GM18519 (cell line): ENCODE data around the gene PURA.
"Not testable (repeated sequence)": the region's sequence is repeated elsewhere in the genome, so short reads cannot be mapped to it uniquely, and the experiment has no call there.

ENCODE experiments used
- ATAC-seq: cut with Tn5 transposase; IDR thresholded peaks from one replicate; pipeline ENCODE4 v1.9.1; 2021; ENCODE audit warnings: mild to moderate bottlenecking, moderate library complexity; ENCODE audit not compliant: unreplicated experiment, low FRiP score

Gene PURA

DNA sequence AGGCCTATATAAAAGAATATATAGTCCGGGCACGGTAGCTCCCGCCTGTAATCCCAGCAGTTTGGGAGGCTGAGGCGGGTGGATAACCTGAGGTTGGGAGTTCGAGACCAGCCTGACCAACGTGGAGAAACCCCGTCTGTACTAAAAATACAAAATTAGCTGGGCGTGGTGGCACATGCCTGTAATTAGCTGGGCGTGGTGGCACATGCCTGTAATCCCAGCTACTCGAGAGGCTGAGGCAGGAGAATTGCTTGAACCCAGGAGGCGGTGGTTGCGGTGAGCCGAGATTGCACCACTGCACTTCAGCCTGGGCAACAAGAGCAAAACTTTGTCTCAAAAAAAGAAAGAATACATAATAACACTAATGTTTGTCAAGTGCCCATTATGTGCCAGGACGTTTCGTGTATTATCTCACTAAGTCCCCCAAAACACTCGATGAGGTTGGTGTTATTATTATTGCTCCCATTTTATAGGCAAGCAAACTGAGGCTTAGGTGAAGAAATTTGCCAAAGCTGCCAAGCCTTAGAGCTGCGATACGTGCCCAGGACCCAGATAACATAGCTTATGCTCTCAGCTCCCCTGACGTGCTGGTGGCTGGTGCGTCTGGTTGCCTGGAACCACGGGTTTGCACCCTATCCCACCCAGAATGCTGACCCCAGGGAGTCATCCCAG, 40.9 kb downstream of the PURA start:
- not testable (repeated sequence) for ATAC-seq

DNA sequence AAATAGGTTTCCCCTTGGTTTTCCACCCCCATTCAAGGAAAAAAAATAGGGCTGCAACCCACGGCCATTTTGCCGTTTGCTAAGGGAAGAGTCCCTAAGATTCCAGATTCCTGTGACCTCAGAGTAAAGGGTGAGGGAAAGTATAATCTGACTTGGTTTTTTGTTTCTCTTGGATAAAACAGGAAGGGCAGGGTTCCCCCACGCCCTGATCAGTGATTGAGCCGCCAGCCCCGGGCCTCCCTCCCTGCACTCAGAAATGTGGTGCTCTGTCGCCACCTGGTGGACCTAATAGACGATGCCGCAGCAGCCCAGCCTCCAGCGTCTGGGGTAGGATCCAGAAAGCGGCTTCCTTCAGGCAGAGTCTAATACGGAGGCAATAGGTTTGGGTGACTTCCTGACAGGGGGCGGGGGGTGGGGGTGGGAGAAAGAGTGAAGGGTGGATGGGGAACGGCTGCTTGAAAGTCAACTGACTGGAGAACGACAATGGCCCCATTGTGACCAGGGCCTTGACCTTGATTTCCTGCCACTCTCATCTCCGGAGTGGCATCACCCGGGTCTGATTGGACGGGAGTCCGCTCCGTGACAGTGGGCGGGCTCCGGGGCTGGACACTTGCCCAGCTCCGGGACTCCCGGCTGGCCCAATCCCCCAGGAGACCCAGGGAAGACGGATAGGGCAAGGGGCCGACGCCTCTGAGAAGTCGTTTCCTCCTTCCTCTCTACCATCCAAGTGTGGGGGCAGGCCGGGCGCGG, 43.3 kb downstream of the PURA start:
- ATAC-seq, result peak; percentile 75

DNA sequence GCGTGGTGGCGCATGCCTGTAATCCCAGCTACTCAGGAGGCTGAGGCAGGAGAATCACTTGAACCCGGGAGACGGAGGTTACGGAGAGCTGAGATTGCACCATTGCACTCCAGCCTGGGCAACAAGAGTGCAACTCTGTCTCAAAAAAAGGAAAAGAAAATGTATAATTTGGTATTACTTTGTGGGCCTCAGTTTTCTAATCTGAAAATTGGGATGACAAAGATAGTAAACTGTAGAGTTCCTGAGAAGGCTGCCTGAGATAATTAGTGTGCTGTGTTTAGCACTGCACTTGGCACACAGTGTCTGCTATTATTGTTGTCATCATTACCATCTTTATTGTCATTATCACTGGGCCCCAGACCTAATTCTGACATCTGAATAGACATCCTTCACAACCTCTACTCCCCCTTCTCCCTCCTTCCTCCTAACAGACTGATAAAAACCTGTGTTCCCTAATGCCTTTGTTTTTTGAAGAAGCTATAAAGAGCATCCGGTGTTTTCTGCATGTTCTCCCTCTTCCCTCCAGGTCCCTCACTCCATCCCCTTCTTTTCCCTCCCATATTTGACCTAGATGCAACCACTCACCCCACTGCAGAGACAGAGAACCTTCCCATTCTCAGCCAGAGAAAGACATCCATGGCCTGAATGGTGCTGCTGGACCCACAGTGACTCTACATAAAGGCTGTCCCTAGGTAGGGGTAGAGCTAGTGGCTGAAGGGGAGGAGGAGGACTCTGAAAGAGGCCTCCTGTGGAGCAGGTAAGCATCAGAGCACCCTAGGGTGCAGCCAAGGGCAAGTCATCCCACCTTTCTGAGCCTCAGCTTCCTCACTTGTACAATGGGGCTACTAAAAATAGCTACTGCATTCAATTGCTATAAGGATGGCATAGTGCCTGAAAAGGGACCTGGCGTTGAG, 45.4 kb downstream of the PURA start:
- no peak for ATAC-seq

DNA sequence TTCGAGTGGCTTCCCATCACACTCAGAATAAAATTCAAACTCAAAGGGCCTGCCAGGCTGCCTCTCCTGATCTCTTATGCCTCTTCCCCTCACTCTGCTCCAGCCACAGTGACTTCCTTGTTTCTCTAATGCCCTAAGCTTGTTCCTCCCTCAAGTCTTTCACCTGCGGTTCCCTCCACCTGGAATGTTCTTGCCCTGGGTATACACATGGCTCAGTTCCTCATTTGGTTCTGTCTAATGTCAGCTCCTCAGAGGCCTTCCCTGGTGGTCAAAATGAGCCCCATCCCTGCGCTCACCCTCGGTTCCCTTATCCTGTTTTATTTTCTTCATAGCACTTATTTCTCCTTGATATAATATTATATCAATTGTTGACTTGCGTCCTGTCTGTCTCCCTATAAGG, 48.4 kb downstream of the PURA start:
- ATAC-seq, result no peak

DNA sequence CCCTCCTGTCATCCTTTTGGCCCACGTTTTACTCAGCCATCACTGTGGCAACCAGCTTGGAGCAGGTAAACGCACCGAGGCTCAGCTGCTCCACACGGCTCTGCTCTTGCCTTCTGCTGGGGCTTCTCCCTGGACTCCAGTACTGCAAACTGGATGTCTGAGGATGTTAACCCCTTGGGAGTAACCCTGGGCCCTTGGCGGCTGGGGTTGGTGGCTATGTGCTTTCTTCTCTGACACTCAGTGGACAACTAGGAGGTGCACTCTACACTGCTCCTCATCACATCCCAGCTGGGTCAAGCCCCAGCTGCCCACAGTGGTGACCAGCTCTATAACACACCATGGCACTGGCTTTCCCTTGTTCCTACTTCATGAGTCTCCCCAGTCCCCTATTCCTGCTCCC, 48.9 kb downstream of the PURA start:
- ATAC-seq, result no peak

DNA sequence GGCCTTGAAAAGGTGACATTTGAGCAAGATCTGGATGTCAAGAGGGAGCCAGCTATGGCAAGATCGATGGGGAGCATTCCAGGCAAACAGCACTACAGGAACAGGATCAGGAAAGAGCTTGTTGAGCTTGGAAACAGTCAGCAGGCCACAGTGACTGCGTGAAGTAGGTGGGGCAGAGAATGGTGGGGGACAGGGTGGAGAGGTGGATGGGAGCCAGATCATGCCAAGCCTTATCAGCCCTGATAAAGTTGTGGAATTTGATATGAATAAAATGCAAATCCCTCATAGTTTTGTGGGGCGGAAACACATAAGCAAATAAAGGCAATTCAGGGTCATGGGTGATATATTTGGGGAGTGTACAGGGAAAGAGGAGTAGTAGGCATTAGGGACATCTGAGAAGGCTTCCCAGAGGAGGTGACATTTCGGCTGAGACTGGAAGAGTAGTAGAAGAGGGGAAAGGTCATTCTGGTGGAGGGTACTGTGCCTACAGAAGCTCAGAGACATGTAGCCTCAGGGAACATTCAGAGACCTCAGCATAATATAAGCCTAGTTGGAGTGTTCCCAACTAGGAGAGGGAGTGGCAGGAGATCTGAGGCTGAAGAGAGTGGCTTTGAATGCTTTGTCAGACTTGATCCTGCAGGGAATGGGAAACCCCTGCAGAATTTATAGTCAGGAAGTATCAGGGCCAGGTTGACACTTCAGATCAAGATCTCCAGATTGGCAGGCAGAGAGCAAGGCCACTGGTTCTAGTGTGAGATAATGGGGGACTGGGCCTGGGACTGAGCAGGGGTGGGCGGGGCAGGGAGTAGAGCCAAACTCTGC, 51.4 kb downstream of the PURA start:
- no peak for ATAC-seq

DNA sequence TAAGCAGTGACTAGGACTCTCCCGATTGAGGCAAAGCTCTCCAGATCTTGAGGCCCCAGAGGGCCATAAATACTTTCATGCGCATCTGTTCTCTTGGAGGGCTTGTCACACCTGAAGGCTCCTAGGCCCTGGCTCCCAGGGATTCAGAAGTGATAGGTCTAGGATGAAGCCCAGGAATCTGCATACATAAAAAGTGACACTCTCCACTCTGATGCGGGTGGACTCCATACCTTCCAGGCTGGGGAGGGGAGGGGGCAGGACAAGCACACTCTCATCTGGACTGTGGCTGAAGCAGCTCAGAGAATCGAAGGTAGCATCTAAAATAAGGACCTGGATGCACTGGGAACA, 52.0 kb downstream of the PURA start:
- ATAC-seq, result no peak

DNA sequence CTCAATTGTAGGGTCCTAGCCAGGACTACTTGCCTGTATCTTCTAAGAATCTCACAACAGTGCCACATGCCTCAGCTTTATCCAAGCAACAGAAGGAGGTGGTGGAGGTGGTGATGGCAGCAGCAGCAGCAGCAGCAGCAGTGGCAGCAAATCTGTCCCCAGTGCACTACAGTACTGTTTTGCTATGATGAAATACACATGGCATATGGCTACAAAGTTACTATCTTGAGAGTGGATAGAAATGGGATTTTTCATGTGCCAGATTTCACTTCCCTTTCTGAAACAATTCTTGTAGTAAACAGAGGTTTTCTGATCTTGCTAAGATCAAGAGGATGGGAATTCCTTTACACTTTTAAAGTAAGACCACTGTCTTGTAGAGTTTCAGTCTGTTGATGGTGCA, 53.0 kb downstream of the PURA start:
- no peak for ATAC-seq

DNA sequence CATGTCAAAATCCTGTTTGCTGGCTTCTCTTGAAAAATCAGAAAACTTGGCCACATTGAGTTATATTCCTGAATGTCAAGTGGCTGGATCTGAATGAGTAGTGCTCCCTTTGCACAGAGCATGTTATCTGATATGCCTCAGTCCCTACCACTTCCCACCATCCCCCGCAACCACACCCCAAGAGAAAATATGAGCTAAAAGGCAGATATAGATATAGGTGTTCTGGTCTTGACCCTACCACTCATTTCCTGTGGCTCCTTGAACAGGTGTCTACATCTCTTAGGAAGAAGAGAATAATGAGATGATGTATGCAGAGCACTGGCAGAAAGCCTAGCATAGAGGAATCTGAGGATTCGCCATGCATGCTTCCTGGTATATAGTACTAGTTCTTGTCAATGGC, 54.5 kb downstream of the PURA start:
- no peak for ATAC-seq

DNA sequence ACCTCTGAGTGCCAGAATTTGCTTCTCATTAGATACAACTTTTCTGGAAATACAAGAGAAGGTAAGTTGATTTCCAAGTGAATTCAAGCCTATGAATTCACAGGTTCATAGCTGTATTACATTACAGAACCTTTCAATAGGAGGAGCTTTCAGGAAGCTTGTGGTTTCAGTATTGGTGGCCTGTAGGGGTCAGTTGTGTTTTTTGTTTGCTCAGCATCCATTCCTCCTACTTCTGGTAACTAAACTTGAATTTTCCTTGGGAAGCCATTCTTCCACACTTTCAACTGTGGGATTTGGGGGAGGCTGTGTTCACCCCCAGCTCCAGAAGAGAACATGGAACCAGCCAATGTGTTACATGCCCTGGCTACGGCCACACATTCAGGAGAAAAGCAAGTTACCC, 55.5 kb downstream of the PURA start:
- ATAC-seq, result no peak

DNA sequence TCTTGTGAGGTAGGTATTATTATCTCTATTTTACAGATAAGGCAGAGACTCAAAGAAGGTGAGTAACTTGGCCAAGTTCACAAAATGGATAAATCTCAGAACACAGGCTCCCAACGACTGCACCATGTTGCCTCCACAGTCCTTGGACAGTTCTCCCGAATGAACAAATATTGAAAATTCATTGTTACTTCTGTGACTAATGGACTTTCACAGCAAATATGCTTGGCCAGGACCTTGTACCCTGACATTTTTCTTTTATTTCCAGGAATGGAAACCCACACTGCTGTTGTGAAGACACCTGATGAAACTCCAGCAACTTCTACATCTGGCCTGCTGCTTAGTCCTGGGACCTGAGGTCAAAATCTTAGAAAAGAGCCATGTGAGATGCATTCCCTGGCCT, 58.6 kb downstream of the PURA start:
- no peak for ATAC-seq

DNA sequence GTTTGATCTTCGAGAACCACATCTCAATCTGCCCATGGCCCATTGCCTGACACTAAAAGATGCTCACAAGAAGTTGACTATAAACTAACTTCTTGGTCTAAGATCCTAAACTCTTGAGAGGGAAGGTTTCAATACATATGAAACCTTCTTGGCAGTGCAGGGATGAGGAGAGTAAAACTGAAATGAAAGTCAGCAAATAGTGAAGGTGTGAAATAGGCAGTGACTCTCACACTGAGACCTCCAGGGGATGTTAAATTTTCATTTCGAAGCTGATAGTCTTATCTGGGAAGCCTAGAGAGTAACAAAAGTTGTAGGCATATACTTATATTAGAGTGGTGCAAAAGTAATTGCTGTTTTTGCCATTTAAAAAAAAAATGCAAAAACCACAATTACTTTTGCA, 60.1 kb downstream of the PURA start:
- no peak for ATAC-seq

DNA sequence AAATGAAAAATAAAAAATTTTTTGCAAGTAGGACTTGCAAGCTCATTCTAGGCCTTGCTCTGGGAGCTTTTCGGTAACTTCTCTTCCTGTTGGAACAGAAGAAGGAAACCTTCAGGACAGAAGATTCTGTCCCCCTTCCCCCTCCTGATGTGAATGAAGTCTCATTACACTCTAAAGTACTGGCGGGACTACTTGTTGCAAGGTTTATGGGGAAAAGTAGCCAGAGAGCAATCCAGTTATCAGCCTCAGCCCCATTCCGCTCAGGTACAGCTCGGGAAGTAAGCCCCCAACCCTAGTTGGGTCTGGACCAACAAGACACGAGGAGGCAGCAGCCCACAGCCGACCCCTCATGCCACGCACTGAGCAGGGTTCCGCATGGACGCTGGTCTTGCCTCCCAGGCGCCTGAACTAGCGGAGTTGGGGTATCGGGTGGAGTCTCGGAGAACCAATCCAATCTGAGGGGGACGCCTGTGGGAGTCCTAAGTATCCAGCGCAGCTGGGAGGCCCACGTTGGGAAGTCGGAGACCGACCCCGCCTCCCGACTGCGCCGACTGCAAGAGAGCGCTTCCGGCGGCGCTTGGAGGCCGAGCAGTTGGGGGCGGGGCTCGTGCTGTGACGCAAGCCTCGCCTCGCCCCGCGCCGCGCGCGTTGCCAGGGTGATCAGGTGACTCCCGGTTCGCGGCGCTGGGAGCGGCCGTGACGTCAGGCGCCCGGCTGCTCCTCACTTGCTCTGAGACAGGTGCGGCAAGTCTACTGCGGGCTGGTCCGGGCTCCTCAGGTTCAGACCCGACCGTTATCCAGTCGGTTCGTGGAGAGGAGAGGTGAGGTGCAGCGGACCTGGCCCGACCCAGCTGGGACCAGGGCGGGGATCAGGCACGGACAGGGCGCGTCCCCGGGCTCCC, 60.8 kb downstream of the PURA start, which contains the start of gene CYSTM1:
CYSTM1 (plus strand) TSS at position 724 of the 902 bp plus-strand sequence. CDS start 19,278 bp downstream, outside the sequence.
- peak; percentile 88 for ATAC-seq
